ENCODE measurements around the gene TROAP.

The TROAP gene

GRCh38 chr12:49340095-49340870, 17.2 kb downstream of the TROAP start:
- TF ChIP-seq CTBP1 (IDR thresholded peaks at IDR 0.05; ENCODE audit: borderline replicate concordance), result no peak
- TF ChIP-seq NFRKB (IDR thresholded peaks at IDR 0.05), result no peak
- TF ChIP-seq ELF4 (IDR thresholded peaks at IDR 0.05), result no peak
- no peak for TF ChIP-seq BHLHE40 (IDR thresholded peaks at IDR 0.05; ENCODE audit: borderline replicate concordance)
- DNase-seq (ENCODE audit: extremely low spot score), result no peak
- POLR2A ChIA-PET, result interaction anchor here (1.6 to 2.9 kb wide), 2 partner anchors 17 kb away, joined by 6 to 42 read pairs; partner anchors contain the start of gene TROAP
- CTCF ChIA-PET, result interaction anchor here (1.1 kb wide), 1 partner anchor 51 kb away, joined by 4 read pairs; no protein-coding TSS in a partner anchor

- ChIA-PET CTCF (interaction anchor here (1.1 to 3.0 kb wide), 11 partner anchors 9 to 239 kb away, joined by 4 to 55 read pairs (median 9); partner anchors contain the start of genes PRPH and TROAP), POLR2A (interaction anchor here (1.9 to 2.9 kb wide), 6 partner anchors 9 to 210 kb away, joined by 9 to 42 read pairs (median 12); partner anchors contain the start of genes PRPH, SPATS2, TROAP and TUBA1B)
- DNase-seq (ENCODE audit: extremely low spot score), result no peak
- TF ChIP-seq ELF4 (IDR thresholded peaks at IDR 0.05) (no peak), NFRKB (IDR thresholded peaks at IDR 0.05) (no peak), LEF1 (IDR thresholded peaks at IDR 0.05; ENCODE audit: borderline replicate concordance) (no peak), BHLHE40 (IDR thresholded peaks at IDR 0.05; ENCODE audit: borderline replicate concordance) (no peak), SUZ12 (IDR thresholded peaks at IDR 0.05) (no peak), HDGF (IDR thresholded peaks at IDR 0.05; ENCODE audit: borderline replicate concordance) (no peak)
Measured at GRCh38 chr12:49340971-49341776, 18.1 kb downstream of the TROAP start.

- TF ChIP-seq TARDBP (IDR thresholded peaks at IDR 0.05) (no peak), ARNT (IDR thresholded peaks at IDR 0.05) (no peak), NFRKB (IDR thresholded peaks at IDR 0.05) (no peak), FOXA1 (IDR thresholded peaks at IDR 0.05) (no peak), SUZ12 (IDR thresholded peaks at IDR 0.05) (no peak), FOXK2 (IDR thresholded peaks at IDR 0.05) (no peak), ZNF384 (IDR thresholded peaks at IDR 0.05) (no peak), ELF4 (IDR thresholded peaks at IDR 0.05) (no peak), SP1 (IDR thresholded peaks at IDR 0.05) (no peak), LEF1 (IDR thresholded peaks at IDR 0.05; ENCODE audit: borderline replicate concordance) (no peak), FOXM1 (IDR thresholded peaks at IDR 0.05; ENCODE audit: borderline replicate concordance) (no peak), CTBP1 (IDR thresholded peaks at IDR 0.05; ENCODE audit: borderline replicate concordance) (no peak), L3MBTL2 (conservative IDR thresholded peaks at IDR 0.05) (no peak), HDGF (IDR thresholded peaks at IDR 0.05; ENCODE audit: borderline replicate concordance) (no peak), BHLHE40 (IDR thresholded peaks at IDR 0.05; ENCODE audit: borderline replicate concordance) (no peak)
- TF ChIP-seq, protein P1, sequence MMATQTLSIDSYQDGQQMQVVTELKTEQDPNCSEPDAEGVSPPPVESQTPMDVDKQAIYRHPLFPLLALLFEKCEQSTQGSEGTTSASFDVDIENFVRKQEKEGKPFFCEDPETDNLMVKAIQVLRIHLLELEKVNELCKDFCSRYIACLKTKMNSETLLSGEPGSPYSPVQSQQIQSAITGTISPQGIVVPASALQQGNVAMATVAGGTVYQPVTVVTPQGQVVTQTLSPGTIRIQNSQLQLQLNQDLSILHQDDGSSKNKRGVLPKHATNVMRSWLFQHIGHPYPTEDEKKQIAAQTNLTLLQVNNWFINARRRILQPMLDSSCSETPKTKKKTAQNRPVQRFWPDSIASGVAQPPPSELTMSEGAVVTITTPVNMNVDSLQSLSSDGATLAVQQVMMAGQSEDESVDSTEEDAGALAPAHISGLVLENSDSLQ (IDR thresholded peaks at IDR 0.05), result no peak
- ChIA-PET POLR2A (interaction anchor here (0.7 to 2.9 kb wide), 11 partner anchors 8 to 210 kb away, joined by 3 to 42 read pairs (median 10); partner anchors contain the start of genes PRPH, SPATS2, TROAP and TUBA1B), CTCF (interaction anchor here (0.6 to 3.0 kb wide), 19 partner anchors 10 to 239 kb away, joined by 3 to 55 read pairs (median 8); partner anchors contain the start of genes PRPH, SPATS2 and TROAP)
- DNase-seq (ENCODE audit: extremely low spot score), result no peak
Measured at GRCh38 chr12:49341777-49342065, 18.7 kb downstream of the TROAP start.

DNA sequence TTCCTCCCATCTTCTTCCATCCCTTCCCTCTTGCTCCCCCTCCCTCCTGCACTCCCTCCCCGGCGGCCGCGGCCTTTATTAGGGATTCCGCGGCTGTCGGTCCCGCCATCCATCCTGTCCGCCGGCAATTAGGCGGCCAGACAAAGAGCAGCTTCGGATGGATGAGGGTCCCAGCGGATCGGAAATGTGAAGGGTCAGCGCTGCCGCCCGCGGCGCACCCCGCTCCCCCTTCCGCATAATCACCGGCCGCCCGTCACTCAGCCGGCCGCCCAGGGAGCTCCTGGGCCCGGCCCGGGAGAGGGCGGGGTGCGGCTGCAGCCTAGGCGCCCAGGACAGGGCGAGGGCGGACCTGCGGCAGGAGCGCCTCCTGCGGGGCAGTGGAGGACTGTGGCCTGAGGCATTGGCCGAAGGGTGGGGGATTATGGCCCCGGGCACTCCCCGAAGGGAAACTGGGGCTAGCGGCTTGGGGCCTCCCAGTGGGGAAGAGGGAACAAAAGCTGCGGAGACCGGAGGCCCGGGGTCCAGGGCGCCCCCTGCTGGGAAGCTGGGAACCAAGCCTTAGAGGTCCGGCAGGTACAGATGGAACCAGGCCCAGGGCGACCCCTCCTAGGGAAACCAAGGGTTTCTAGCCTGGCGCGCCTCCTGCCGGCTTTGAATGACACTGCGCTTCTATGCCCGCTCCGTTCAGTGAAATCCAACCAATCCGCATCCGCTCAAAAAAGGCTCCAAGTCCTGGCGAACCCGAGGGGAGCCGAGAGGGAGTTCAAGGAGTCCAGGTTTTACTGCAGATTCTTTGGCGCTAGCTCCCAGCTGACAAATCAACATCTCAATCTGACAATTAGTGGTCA, 19.2 kb downstream of the TROAP start:
- DNase-seq (ENCODE audit: extremely low spot score), result peak; percentile 88
- ChIA-PET CTCF (interaction anchor here (0.5 to 3.0 kb wide), 27 partner anchors 9 to 306 kb away, joined by 3 to 55 read pairs (median 6); partner anchors contain the start of genes PRPH, SPATS2, TROAP and TUBA1B), POLR2A (interaction anchor here (0.6 to 2.9 kb wide), 14 partner anchors 9 to 237 kb away, joined by 3 to 42 read pairs (median 8); partner anchors contain the start of genes PRPH, SPATS2, TROAP and TUBA1B)
- TF ChIP-seq, protein P1 (IDR thresholded peaks at IDR 0.05), result peak; percentile 86
- TF ChIP-seq TARDBP (IDR thresholded peaks at IDR 0.05), result no peak
- TF ChIP-seq FOXA1 (IDR thresholded peaks at IDR 0.05), result no peak

DNA sequence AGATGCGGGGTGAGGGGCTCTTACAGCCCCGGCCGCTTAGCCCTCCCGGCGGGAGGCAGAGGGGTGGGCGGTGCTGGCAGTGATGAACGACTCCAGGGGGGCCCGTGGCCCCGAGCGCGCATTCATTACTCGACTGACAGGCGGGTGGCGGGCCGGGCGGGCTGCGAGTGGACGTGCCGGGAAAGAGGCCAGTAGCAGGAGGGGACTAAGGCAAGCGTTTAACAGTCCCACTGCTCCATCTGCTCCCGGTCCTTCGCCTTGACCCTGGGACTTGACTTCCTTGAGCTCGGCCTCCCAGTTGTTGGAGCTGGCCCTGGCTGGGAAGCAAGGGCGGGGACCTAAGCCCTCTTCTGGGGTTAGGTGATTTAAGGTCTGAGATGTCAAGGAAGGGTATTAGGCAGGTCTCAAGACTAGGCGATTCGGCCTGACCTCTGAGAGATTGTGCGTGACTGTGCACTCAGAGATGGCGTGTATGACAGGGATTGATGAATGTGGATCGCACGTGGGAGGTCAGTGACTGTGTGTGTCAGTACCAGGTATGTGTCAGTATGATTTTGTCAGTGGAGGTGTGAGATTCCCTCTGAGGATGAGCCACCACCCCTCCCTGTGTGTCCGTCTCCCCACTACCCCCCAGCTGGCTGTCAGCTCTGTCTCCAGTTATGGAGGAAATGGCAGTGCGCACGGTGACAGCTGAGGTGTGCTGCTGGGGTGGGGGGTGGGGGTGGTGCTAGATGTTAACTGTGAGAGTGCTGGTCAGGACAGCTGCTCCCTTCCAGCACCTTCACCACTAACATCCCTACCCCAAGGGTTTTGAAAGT, 20.1 kb downstream of the TROAP start:
- TF ChIP-seq FOXM1 (IDR thresholded peaks at IDR 0.05; ENCODE audit: borderline replicate concordance), result no peak
- TF ChIP-seq, protein P1 (IDR thresholded peaks at IDR 0.05), result peak; percentile 95
- no peak for DNase-seq (ENCODE audit: extremely low spot score)
- ChIA-PET CTCF (interaction anchor here (0.6 to 3.0 kb wide), 22 partner anchors 8 to 490 kb away, joined by 3 to 55 read pairs (median 8); partner anchors contain the start of genes PRPH, SPATS2, TROAP and TUBA1B), POLR2A (interaction anchor here (0.6 to 2.9 kb wide), 16 partner anchors 9 to 236 kb away, joined by 3 to 42 read pairs (median 6); partner anchors contain the start of genes PRPH, SPATS2, TROAP and TUBA1B)
